Measurements from ENCODE around the gene TSHZ2. TPM values are rescaled to one million over a fixed set of nuclear protein-coding genes. Genes with fewer than 3 reads are reported as not detected.

Gene TSHZ2
- total and polyA plus RNA-seq, 2 of the 4 experiments (the other 2 are of a cell fraction), result under 0.01 to 0.02 TPM

DNA sequence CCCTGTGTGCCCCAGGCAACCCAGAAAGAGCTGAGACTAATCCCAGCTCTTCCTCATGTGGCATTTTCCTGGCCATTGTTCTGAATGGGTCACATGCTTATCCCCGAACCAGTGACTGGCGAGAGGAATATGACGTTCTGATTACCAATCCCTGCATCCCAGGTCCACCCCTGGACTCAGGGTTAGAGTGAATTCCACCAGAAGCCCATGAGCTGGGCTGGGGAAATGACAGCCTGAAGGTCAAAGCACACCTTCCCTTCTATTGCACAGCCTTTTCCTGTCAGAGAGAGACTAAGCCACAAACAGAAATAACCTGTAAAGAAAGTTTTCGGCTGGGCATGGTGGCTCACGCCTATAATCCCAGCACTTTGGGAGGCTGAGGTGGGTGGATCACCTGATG is 550.5 kb downstream of the TSHZ2 start:
- Histone ChIP-seq H3K56ac (ENCODE audit: extremely low read depth, insufficient read depth, low read length) (no peak overlapping the region), H2BK15ac (ENCODE audit: low read depth, low read length) (no peak overlapping the region), H2BK20ac (ENCODE audit: low read depth, low read length) (no peak overlapping the region), H2BK120ac (ENCODE audit: low read depth, low read length) (no peak overlapping the region), H3K4me2 (ENCODE audit: low read depth, low read length) (no peak overlapping the region), H3K27me3 (ENCODE audit: control insufficient read depth, insufficient read depth, low read length) (no peaks in the 10 kb centered on the region), H3K18ac (ENCODE audit: low read depth, low read length) (no peak overlapping the region), H3K9me3 (ENCODE audit: control insufficient read depth, insufficient read depth, low read length) (no peaks in the 10 kb centered on the region), H4K8ac (ENCODE audit: low read depth in 2 of 2, low read length in 2 of 2) (no peak overlapping the region), H2AK5ac (ENCODE audit: low read depth, low read length) (no peak overlapping the region), H4K91ac (ENCODE audit: insufficient read depth, low read depth, low read length) (no peak overlapping the region), H3K27ac (ENCODE audit: insufficient read depth, low read length) (no peak overlapping the region), H4K20me1 (ENCODE audit: insufficient read depth, low read length) (no peaks in the 10 kb centered on the region), H2BK5ac (ENCODE audit: low read depth, low read length, poor library complexity, severe bottlenecking) (no peak overlapping the region), H3K23ac (ENCODE audit: low read depth, low read length) (no peak overlapping the region), H3K9ac (ENCODE audit: low read depth, low read length) (no peak overlapping the region), H3K9me1 (ENCODE audit: insufficient read depth, low read length) (no peaks in the 10 kb centered on the region), H3K79me1 (ENCODE audit: low read depth in 1 of 2, low read length in 2 of 2) (no peaks in the 10 kb centered on the region), H3K14ac (replicated peaks; ENCODE audit: low read depth, low read length) (no peak overlapping the region), H4K5ac (ENCODE audit: low read depth, low read length) (no peak overlapping the region), H3K4me3 (ENCODE audit: insufficient read depth, low read depth, low read length) (no peak overlapping the region), H3K4ac (ENCODE audit: low read depth, low read length) (no peak overlapping the region), H2AK9ac (replicated peaks; ENCODE audit: low read depth, low read length, poor library complexity) (no peak overlapping the region), H3K36me3 (ENCODE audit: control insufficient read depth, insufficient read depth, low read length) (no peaks in the 10 kb centered on the region), H3K4me1 (ENCODE audit: control insufficient read depth, insufficient read depth, low read length) (no peaks in the 10 kb centered on the region), H2AFZ (replicated peaks; ENCODE audit: low read length, poor library complexity) (no peak overlapping the region)
- dilution Hi-C loops (cut with HindIII; ENCODE audit: low sequenced_read_pairs, unreplicated experiment) (no loop called here), intact Hi-C loops (cut with micrococcal nuclease) (no loop called here), in situ Hi-C loops (cut with MboI; ENCODE audit: low sequenced_read_pairs) (no loop called here)
- 70% methylated on average over 3 of the region's 5 CpGs; no CpG with 5 or more reads in 1 of the 2 experiments for WGBS, 2 experiments (ENCODE audit: extremely low coverage in 2 of 2, insufficient read length in 1 of 2)
- ATAC-seq (ENCODE audit: low read depth) (no peak), DNase-seq (no peak)
- no peak for TF ChIP-seq NFE2L2 (IDR thresholded peaks at IDR 0.05; ENCODE audit: low read depth, low read length)
- no peak for TF ChIP-seq RCOR1 (IDR thresholded peaks at IDR 0.05; ENCODE audit: insufficient replicate concordance, low read length)
- TF ChIP-seq MXI1 (IDR thresholded peaks at IDR 0.05; ENCODE audit: borderline replicate concordance, low read depth, low read length), result no peak
- TF ChIP-seq, protein P1, sequence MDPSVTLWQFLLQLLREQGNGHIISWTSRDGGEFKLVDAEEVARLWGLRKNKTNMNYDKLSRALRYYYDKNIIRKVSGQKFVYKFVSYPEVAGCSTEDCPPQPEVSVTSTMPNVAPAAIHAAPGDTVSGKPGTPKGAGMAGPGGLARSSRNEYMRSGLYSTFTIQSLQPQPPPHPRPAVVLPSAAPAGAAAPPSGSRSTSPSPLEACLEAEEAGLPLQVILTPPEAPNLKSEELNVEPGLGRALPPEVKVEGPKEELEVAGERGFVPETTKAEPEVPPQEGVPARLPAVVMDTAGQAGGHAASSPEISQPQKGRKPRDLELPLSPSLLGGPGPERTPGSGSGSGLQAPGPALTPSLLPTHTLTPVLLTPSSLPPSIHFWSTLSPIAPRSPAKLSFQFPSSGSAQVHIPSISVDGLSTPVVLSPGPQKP (IDR thresholded peaks at IDR 0.05; ENCODE audit: borderline replicate concordance, low read depth, low read length), result no peak
- TF ChIP-seq, protein P2, sequence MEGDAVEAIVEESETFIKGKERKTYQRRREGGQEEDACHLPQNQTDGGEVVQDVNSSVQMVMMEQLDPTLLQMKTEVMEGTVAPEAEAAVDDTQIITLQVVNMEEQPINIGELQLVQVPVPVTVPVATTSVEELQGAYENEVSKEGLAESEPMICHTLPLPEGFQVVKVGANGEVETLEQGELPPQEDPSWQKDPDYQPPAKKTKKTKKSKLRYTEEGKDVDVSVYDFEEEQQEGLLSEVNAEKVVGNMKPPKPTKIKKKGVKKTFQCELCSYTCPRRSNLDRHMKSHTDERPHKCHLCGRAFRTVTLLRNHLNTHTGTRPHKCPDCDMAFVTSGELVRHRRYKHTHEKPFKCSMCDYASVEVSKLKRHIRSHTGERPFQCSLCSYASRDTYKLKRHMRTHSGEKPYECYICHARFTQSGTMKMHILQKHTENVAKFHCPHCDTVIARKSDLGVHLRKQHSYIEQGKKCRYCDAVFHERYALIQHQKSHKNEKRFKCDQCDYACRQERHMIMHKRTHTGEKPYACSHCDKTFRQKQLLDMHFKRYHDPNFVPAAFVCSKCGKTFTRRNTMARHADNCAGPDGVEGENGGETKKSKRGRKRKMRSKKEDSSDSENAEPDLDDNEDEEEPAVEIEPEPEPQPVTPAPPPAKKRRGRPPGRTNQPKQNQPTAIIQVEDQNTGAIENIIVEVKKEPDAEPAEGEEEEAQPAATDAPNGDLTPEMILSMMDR (conservative IDR thresholded peaks at IDR 0.05; ENCODE audit: low read depth, low read length), result no peak
- TF ChIP-seq USF2 (IDR thresholded peaks at IDR 0.05; ENCODE audit: low read depth, low read length), result no peak
- TF ChIP-seq MAFK (IDR thresholded peaks at IDR 0.05; ENCODE audit: low read depth, low read length), result no peak
- TF ChIP-seq RAD21 (IDR thresholded peaks at IDR 0.05; ENCODE audit: low read length), result no peak
- TF ChIP-seq POLR2A (IDR thresholded peaks at IDR 0.05; ENCODE audit: low read depth, low read length), result no peak
- BruUV-seq (replicated peaks), result no TSS peak
- CTCF ChIA-PET, result no interaction called here
- POLR2A ChIA-PET (ENCODE audit: unreplicated experiment), result no interaction called here

Data from IMR-90 (cell line).